Activated CD8-positive, alpha-beta T cell treated with anti-CD3 and anti-CD28 coated beads for 36 hours (primary cell): ENCODE measurements around the gene MEAF6. TPM values are rescaled to one million over a fixed set of nuclear protein-coding genes. Genes with fewer than 3 reads are reported as not detected.

Source experiments
- ATAC-seq: fragments of 200-7000 bp; cut with Tn5 transposase; one replicate; pipeline ENCODE4 v1.10.0; 2021; ENCODE audit warnings: mild to moderate bottlenecking, moderate library complexity
- CTCF ChIA-PET: fragments of 350-600 bp; sonication (Branson Sonifier 250); formaldehyde crosslinking; loops from one replicate; lab custom pipeline; 2021; ENCODE audit warnings: antibody characterized with exemption; lab: Charles Lee
- POLR2A ChIA-PET: fragments of 350-600 bp; sonication (Branson Sonifier 250); formaldehyde crosslinking; loops from one replicate; lab custom pipeline; 2021; ENCODE audit warnings: antibody characterized with exemption; lab: Charles Lee
- DNase-seq: peaks from one replicate; pipeline ENCODE4 v3.0.0-alpha.2; 2020
- H3K27ac Mint-ChIP-seq: one replicate; pipeline ENCODE4 v1.8.0; 2021; ENCODE audit warnings: mild to moderate bottlenecking, mixed read lengths
- H3K27me3 Mint-ChIP-seq: one replicate; pipeline ENCODE4 v1.8.0; 2021; ENCODE audit warnings: mixed read lengths
- H3K36me3 Mint-ChIP-seq: one replicate; pipeline ENCODE4 v1.8.0; 2021; ENCODE audit warnings: low read depth, mixed read lengths
- H3K4me1 Mint-ChIP-seq: one replicate; pipeline ENCODE4 v1.8.0; 2021; ENCODE audit warnings: low read depth, mixed read lengths
- H3K4me3 Mint-ChIP-seq: one replicate; pipeline ENCODE4 v1.8.0; 2021; ENCODE audit warnings: mild to moderate bottlenecking, moderate library complexity, mixed read lengths
- H3K9me3 Mint-ChIP-seq: one replicate; pipeline ENCODE4 v1.8.0; 2021; ENCODE audit warnings: mixed read lengths
- intact Hi-C: fragments of 100-400 bp; cut with micrococcal nuclease; formaldehyde crosslinking; loops from one replicate; pipeline ENCODE4 v1.10.0; 2022
- total RNA-seq, 2 experiments: library from RNA; stranded (reverse); gene quantifications; one replicate each; pipeline ENCODE4 v1.2.3, GENCODE V29; 2021
- TF ChIP-seq, protein P1 (sequence below): fragments of 200-600 bp; IDR thresholded peaks from one replicate; pipeline ENCODE4 v1.8.0; 2022; ENCODE audit warnings: antibody characterized with exemption, mild to moderate bottlenecking

MEAF6 gene
- total RNA-seq, 2 experiments from 2014 or later = 74.0 to 76.3 TPM

- ChIA-PET POLR2A (interaction anchor here (0.7 to 1.6 kb wide), 5 partner anchors 11 to 143 kb away, joined by 3 to 5 read pairs (median 3); no protein-coding TSS in a partner anchor), CTCF (interaction anchor here (1.0 to 2.0 kb wide), 4 partner anchors 66 to 135 kb away, joined by 3 to 17 read pairs (median 3); no protein-coding TSS in a partner anchor)
- Mint-ChIP-seq H3K27ac (peak within 1 kb of the TSS; percentile 91), H3K36me3 (peaks cover 20% of the 10 kb centered on the region), H3K4me3 (peak within 1 kb of the TSS; percentile 85), H3K27me3 (peaks cover 2% of the 10 kb centered on the region), H3K9me3 (peaks cover 2% of the 10 kb centered on the region), H3K4me1 (peaks cover 42% of the 10 kb centered on the region)
- TF ChIP-seq, protein P1, sequence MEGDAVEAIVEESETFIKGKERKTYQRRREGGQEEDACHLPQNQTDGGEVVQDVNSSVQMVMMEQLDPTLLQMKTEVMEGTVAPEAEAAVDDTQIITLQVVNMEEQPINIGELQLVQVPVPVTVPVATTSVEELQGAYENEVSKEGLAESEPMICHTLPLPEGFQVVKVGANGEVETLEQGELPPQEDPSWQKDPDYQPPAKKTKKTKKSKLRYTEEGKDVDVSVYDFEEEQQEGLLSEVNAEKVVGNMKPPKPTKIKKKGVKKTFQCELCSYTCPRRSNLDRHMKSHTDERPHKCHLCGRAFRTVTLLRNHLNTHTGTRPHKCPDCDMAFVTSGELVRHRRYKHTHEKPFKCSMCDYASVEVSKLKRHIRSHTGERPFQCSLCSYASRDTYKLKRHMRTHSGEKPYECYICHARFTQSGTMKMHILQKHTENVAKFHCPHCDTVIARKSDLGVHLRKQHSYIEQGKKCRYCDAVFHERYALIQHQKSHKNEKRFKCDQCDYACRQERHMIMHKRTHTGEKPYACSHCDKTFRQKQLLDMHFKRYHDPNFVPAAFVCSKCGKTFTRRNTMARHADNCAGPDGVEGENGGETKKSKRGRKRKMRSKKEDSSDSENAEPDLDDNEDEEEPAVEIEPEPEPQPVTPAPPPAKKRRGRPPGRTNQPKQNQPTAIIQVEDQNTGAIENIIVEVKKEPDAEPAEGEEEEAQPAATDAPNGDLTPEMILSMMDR = no peak
- DNase-seq (peak; percentile 94), ATAC-seq (peak; percentile 92)
- intact Hi-C loops = loop anchor here (5.0 kb wide), 1 partner anchor 42 kb away; the partner anchor contains the start of gene MEAF6
Measured at GRCh38 chr1:37553927-37554808, 39.6 kb upstream of the MEAF6 start, which contains the start of gene SNIP1. TSS of gene SNIP1 (minus strand) at chr1:37554293. CDS start at chr1:37554229, 64 bp downstream.

GRCh38 chr1:37553598-37553926 lies 39.0 kb upstream of the MEAF6 start:
- H3K27me3 Mint-ChIP-seq = peaks cover 2% of the 10 kb centered on the region
- peak overlapping the region; percentile 91 for H3K27ac Mint-ChIP-seq
- DNase-seq (peak; percentile 20), ATAC-seq (peak; percentile 25)
- peaks cover 42% of the 10 kb centered on the region for H3K4me1 Mint-ChIP-seq
- ChIA-PET CTCF (interaction anchor here (1.0 to 2.0 kb wide), 4 partner anchors 66 to 136 kb away, joined by 3 to 17 read pairs (median 3); no protein-coding TSS in a partner anchor), POLR2A (interaction anchor here (0.7 to 1.6 kb wide), 8 partner anchors 13 to 143 kb away, joined by 3 to 5 read pairs (median 3); no protein-coding TSS in a partner anchor)
- peaks cover 23% of the 10 kb centered on the region for H3K36me3 Mint-ChIP-seq
- H3K9me3 Mint-ChIP-seq = peaks cover 2% of the 10 kb centered on the region
- intact Hi-C loops = loop anchor here (5.0 kb wide), 1 partner anchor 41 kb away; the partner anchor contains the start of gene MEAF6
- H3K4me3 Mint-ChIP-seq = peak overlapping the region; percentile 85
- TF ChIP-seq, protein P1 = no peak

DNA sequence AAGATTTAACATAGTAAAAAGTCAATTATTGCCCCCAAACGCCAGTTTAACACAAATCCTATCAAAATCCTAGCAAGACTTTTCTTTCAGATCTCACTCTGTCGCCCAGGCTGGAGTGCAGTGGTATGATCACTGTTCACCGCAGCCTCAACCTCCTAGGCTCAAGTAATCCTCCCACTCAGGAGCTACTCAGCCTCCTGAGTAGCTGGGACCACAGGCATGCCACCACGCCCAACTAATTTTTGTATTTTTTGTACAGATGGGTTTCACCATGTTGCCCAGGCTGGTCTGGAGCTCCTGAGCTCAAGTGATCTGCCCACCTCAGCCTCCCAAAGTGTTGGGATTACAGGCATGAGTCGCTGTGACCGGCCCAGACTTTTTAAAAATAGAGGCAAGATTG lies 34.8 kb upstream of the MEAF6 start:
- ATAC-seq (no peak), DNase-seq (no peak)
- Mint-ChIP-seq H3K4me1 (peaks cover 37% of the 10 kb centered on the region), H3K9me3 (no peaks in the 10 kb centered on the region), H3K27me3 (no peaks in the 10 kb centered on the region), H3K27ac (peak overlapping the region; percentile 30), H3K36me3 (peaks cover 39% of the 10 kb centered on the region), H3K4me3 (no peak overlapping the region)
- ChIA-PET POLR2A (interaction anchor here (0.6 to 1.4 kb wide), 3 partner anchors 9 to 25 kb away, joined by 3 to 4 read pairs (median 3); no protein-coding TSS in a partner anchor), CTCF (interaction anchor here (1.1 to 1.9 kb wide), 4 partner anchors 11 to 95 kb away, joined by 3 to 4 read pairs (median 4); partner anchors contain the start of gene MEAF6)
- intact Hi-C loops = no loop called here
- TF ChIP-seq, protein P1 = no peak

GRCh38 chr1:37545019-37545418 lies 30.5 kb upstream of the MEAF6 start:
- no peak overlapping the region for H3K4me3 Mint-ChIP-seq
- H3K4me1 Mint-ChIP-seq = peaks cover 8% of the 10 kb centered on the region
- peaks cover 38% of the 10 kb centered on the region for H3K36me3 Mint-ChIP-seq
- no peak for DNase-seq
- no peaks in the 10 kb centered on the region for H3K9me3 Mint-ChIP-seq
- intact Hi-C loops = no loop called here
- H3K27ac Mint-ChIP-seq = no peak overlapping the region
- no peak for ATAC-seq
- CTCF ChIA-PET = no interaction called here
- no peaks in the 10 kb centered on the region for H3K27me3 Mint-ChIP-seq
- POLR2A ChIA-PET = no interaction called here
- TF ChIP-seq, protein P1 = no peak
